Measurements from ENCODE around the gene IKBKE.

IKBKE gene

DNA sequence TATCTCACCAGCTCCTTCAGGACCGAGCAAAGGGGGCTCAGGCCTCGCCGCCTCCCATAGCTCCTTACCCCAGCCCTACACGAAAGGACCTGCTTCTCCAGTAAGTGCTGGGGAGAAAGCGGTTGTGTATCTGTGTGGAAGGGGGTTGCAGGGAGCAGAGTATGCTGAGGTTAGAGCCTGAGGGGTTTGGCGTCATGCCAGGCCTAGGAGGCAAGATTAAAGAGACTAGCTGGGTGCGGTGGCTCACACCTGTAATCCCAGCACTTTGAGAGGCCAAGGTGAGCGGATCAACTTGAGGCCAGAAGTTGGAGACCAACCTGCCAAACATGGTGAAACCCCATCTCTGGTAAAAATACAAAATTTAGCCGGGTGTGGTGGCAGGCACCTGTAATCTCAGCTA is 23.0 kb downstream of the IKBKE start:
- in situ Hi-C loops (cut with MboI; ENCODE audit: low sequenced_read_pairs) = no loop called here

DNA sequence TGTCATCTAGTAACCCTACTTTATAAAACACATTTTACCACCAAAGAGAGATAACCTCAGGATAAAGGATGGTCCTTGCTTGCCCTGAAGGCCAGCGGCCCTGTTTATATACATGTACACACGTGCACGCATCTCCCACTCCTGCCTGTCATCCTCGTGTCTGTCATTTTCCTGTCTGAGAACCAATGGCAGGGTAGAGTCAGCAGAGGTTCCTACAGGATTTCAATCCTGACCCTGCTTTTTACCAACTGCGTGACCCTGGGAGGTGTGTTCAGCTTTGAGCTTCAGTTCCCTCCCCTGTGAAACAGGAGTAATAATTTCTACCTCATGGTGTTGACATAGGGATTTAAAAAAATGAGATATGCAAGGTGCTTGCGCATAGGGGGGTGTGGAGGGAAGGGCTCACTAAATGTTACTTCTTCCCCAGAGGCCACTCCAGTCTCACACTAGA is 24.8 kb downstream of the IKBKE start:
- in situ Hi-C loops (cut with MboI; ENCODE audit: low sequenced_read_pairs) = no loop called here

DNA sequence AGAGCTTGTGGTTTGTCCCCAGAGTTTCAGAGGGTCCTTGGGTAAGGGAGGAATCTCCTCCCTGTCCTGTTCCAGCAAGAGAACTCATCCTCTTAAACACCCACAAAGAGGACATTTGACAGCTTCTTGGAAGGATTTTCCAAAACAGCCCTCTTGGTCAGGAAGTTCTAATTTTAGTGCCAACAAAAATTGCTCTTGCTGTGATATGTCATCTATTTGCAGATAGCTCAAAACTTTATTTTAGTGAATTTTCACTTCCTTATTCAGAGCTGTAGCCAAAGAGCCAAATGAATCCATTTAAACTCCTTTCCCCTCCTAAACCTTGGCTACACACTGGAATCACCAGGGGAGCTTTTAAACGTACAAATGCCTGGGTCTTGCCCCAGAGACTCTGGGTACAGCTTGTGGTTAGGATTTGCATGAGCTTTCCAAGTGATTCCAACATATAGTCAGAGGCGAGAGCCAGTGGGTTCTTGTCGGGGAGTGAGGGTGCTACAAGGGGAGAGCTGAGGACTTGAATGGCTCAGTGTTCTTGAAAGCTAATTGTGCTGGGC is 25.3 kb downstream of the IKBKE start:
- in situ Hi-C loops (cut with MboI; ENCODE audit: low sequenced_read_pairs) = no loop called here

DNA sequence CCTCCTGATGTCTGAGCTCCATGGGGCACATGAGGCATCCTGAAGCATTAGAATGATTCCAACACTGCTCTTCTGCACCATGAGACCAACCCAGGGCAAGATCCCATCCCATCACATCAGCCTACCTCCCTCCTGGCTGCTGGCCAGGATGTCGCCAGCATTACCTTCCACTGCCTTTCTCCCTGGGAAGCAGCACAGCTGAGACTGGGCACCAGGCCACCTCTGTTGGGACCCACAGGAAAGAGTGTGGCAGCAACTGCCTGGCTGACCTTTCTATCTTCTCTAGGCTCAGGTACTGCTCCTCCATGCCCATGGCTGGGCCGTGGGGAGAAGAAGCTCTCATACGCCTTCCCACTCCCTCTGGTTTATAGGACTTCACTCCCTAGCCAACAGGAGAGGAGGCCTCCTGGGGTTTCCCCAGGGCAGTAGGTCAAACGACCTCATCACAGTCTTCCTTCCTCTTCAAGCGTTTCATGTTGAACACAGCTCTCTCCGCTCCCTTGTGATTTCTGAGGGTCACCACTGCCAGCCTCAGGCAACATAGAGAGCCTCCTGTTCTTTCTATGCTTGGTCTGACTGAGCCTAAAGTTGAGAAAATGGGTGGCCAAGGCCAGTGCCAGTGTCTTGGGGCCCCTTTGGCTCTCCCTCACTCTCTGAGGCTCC is 26.0 kb downstream of the IKBKE start:
- in situ Hi-C loops (cut with MboI; ENCODE audit: low sequenced_read_pairs) = no loop called here

DNA sequence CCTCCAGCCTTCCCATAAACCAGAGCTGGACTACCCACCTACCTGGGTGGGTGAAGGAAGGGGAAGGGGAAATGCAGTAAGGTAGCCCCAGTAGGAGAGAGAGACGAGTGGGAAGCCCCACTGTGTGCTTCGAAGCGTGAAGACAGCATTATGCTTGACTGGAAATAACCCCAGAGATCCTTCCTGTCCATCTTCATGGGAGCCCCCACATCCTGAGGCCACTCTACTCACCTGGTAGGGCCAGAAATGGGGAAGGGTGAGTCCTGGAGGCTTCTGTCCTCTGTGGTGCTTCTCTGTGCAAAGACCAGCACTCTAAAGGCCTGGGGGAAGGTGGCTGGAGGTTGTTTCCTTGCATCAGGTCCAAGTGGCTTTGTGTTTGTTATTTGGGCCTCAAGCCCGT is 27.1 kb downstream of the IKBKE start:
- in situ Hi-C loops (cut with MboI; ENCODE audit: low sequenced_read_pairs) = no loop called here

DNA sequence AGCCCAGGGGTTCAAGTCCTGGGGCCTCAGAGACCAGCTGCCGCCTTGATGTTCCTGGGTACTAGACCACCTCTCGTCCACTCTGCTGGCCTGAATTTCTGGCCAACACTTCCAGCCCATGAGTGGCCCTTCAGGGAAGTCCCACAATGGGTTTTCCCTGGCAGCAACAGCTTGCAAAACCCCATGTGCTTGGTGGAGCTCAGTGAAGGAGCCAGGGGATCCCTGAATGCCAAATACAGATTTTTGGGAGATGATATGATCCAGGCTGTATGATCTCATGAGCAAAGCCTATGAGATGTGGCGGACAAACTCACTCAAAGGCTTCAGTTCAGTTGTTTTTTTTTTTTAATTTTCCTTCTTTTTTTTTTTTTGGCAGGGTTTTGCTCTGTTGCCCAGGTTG is 27.5 kb downstream of the IKBKE start:
- in situ Hi-C loops (cut with MboI; ENCODE audit: low sequenced_read_pairs) = no loop called here

DNA sequence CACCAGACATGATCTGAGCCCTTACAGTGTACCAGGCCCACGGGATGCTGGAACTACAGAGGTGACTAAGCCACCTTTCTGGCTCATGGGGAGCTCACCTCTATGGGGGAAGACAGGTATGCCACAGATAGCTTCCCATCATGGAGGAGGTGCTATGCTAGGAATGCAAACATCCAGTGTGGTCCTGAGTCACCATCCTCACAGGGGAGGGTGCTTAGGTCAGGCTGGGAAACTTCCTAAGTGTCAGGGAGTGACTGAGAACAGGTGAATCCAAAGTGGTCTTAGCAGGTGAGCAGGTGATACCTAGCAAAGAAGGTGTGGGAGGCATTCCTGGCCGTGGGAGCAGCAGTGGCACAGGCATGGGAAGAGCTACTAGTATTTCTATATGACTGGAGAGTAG is 28.4 kb downstream of the IKBKE start:
- in situ Hi-C loops (cut with MboI; ENCODE audit: low sequenced_read_pairs) = no loop called here

DNA sequence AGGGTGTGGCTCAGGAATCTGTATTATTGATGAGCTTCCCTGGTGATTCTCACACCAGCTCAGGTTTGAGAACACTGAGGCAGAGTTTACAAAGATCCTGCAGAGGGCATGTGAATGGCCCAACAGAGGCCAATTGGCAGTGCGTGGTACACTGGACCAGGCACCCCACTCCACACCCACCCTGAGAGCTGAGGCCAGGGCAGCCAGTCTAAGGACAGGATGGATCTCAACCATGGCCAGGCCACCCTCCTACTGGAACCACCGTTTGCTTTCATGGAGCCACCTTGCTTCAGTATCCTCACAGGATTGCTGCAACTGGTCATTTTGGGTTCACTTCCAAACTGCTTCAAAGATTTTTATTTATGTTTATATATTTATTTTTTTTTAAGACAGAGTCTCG is 29.8 kb downstream of the IKBKE start:
- in situ Hi-C loops (cut with MboI; ENCODE audit: low sequenced_read_pairs) = no loop called here

DNA sequence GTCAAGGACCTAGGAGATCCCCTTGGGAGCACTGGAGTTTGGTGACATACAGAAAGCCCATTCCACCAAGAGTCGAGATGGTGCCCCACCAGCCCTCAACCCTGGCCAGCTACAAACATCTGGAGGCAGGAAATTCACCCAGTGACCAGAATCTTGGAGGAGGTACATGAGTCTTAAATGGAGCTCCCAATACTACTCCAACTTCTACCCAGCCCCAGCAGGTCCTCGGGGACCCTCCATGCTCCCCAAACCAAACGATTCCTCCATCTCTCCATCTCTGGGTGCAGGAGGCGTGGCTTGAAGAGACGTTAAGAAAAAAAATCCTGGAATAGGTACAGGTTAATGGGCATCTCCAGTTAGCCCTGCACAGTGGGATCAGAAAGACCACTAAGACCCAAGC is 31.6 kb downstream of the IKBKE start:
- in situ Hi-C loops (cut with MboI; ENCODE audit: low sequenced_read_pairs) = no loop called here

DNA sequence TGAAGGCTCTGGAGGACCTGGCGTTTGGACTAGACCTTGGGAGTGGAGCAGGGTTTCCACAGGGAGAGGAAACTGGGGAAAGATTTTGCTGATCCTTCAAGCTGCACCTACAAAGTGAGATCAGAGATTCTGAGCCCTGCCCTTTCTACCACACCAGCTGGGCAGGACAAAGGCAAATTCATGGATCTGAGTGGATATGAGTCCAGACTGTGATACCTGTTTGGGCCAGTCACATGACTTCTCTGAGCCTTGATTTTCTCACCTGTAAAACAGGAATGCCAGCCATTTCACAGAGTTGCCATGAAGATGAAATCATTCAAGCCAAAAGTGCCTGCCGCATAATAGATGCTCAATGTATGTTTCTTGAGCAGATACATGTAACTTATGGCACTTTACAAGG is 32.1 kb downstream of the IKBKE start:
- in situ Hi-C loops (cut with MboI; ENCODE audit: low sequenced_read_pairs) = no loop called here

DNA sequence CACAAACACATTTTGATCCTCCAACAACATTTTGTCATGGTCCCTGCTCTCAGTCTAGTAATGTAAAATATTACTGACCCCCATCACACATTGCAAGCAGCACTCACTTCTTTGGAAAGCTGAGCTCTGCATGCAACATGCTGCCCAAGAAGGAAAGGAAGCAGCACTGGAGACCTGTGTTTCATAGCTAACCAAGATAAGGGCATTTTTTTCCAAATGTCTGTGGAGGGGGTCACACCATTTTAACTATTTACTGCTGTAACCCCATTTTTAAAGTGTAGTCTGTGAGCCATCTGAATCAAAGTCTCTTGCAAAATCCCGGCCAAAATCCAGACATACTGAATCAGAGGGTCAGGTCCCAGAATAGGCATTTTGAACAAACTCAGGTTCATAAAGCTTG is 32.5 kb downstream of the IKBKE start:
- in situ Hi-C loops (cut with MboI; ENCODE audit: low sequenced_read_pairs) = no loop called here

DNA sequence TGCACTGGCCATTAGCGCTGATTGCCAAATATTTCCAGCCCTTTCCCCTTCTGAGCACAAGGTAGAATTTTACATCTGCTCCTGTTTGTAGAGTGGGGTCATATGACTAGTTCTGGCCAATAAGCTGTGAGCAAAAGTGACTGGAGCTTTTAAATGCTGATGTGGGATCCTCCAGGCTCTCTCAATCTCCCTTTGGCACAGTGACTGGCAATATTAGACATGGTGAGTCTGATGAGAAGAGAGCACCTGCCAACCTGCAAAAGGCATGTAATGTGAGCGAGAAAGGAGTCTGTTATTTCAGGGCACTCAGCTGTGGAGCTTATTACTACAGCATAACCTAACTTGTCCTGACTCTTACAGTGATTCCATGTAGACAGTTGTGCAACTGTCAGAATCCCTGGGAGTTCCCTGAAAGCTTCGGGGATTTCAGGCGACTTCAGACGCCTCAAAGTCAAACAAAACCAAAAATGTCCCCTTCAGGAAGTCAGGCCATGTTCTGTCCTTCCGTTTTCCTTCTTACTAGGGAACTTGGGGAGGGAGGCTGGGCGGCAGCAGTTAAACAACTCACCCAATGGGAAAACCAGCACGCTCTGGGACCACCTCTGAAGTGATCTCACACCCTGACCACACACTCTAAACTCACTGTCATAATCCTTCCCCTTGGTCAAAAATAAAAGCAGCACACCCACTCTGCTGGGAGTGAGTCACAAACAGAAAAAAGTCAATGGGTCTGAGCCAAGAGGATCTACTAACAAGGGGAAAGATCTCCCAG is 33.5 kb downstream of the IKBKE start:
- in situ Hi-C loops (cut with MboI; ENCODE audit: low sequenced_read_pairs) = no loop called here

DNA sequence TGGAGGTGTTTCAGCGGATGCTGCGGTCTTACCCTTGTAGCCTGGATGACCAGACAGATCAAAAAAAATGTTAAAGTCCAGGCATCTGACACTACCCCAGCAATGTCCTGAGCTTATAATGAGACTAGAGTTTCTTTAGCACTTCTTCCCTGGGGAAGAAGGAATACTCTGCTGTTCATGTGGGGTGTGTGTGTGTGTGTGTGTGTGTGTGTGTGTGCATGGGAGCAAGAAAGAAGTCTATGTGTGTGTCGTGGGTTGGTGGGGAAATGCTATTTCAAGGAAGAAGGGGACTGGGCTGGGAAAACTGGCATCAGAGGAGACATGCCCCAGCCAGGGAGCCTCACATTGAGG is 34.1 kb downstream of the IKBKE start:
- in situ Hi-C loops (cut with MboI; ENCODE audit: low sequenced_read_pairs) = no loop called here

DNA sequence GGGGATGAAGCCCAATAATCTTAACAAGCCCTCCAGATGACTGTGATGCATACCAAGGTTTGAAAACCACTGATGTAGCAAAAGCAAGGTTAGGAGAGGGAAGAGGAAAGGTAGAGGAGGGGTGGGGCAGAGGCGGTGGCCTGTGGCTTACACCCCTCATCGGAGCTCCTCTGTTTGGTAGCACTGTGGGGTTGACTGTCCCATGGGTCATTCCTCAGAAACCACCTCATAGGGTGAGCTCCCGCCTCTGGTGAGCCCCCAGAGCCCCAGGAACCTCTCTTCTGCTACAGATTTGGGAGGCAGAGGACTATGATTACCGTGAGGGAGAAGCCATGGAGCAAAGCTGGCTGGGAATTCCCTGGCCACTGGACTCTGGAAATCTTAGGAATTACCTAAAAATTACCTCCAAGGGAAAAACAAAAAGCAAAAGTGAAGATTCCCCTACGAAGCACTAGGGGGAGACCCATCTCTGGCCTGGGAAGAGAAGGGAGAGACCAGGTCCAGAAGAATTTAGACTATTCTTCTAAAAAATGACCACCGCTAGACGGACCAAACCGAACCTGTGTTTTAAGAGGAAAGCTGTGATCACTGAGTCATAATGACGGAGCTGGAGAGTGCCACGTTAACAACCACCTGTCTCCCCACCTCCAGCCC is 35.6 kb downstream of the IKBKE start:
- in situ Hi-C loops (cut with MboI; ENCODE audit: low sequenced_read_pairs) = no loop called here

DNA sequence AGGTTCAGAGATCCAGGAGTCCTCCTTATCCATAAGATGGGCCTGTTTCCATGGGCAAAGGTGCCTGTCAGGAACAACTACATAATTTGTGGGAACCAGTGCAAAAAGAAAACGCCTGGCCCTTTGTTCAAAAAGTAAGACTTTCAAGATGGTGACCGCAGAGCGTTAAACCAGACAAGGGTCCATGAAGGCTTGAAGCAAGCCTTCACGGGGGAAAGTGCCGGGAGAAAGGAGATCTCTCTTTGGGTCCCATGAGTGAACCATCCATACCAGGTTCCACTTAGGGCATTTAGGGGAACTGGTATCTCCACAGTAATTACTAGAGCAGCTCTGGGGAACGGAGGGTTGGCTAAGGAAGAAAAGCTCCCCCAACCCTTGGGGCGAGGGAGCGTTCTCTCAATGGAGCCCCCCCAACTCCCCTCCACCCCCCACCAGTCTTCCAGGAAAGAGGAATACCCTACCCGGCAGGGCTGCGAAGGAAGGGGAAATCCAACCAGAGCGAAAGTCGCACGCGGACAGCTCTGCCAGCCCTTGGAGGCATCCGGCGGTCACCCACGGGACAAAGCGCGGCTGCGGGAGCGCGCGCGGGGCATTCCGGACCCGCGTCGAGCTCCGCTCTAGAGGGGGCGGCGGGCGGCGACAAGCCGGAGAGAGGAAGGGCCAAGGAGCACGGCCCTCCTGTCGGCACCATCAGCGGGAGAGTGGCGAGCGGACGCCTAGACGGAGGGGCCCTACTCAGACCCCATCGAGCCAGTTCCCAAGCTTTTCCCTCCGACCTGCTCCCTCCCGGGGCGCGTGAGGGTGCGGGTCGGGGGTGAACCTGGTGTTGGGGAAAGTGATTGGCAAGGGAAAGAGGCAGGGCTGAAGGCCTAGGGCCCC is 36.4 kb downstream of the IKBKE start:
- in situ Hi-C loops (cut with MboI; ENCODE audit: low sequenced_read_pairs) = no loop called here

DNA sequence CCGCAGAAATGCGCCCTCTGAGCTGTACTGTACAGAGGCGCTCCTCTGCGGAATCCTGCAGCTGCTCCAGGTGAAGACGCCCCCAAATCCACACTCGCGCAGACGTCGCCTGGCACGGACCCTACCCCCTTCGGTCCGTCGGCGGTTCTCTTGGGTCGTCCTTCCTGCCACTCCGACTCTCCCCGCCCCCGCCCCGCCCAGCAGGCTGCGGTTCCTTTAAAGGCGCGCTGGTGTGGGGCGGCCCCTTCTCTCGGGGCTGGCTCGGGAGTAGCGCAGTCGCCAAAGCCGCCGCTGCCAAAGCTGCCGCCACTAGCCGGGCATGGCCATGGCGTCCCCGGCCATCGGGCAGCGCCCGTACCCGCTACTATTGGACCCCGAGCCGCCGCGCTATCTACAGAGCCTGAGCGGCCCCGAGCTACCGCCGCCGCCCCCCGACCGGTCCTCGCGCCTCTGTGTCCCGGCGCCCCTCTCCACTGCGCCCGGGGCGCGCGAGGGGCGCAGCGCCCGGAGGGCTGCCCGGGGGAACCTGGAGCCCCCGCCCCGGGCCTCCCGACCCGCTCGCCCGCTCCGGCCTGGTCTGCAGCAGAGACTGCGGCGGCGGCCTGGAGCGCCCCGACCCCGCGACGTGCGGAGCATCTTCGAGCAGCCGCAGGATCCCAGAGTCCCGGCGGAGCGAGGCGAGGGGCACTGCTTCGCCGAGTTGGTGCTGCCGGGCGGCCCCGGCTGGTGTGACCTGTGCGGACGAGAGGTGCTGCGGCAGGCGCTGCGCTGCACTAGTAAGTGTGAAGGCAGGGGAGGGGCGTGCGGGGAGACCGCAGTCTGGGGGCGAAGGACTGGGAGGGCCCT is 37.2 kb downstream of the IKBKE start, which contains the start of gene RASSF5:
RASSF5 (plus strand) TSS at position 248 of the 846 bp plus-strand sequence; CDS start at position 320, 72 bp downstream.
- in situ Hi-C loops (cut with MboI; ENCODE audit: low sequenced_read_pairs) = no loop called here

DNA sequence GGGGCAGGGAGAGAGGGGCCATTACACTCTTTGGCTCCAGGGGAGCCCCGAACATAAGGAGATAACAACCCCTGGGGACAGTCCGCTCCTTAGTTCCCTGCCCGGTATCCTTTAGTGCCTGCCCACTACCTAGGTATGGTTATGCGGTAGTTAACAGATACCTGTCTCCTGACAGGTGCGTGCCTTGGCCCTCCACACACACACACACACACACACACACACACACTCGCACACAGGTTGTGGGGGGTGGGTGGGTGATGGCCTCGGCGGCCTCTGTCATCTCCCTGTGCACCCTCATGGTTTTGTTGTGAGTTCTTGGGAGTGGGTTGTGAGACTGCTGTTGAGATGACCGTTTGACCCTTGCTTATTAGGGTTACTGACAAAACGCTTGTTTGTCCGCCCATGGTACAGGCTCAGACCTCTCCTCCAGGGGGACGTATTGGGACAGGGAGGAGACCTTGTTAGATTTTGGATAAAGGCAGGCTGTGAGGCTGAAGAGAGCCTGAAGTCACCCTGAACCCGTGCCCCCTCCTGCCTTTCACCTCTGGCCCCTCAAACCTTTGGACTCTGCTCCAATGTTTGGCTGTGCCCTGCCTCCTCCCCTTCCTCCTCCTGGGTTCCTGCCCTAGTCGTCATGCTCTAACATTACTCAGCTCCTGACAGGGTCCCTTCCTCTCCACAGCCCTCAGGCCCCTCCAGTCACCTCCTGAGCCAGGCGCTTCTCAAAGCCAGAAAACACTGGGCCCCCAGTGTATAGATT is 38.0 kb downstream of the IKBKE start:
- in situ Hi-C loops (cut with MboI; ENCODE audit: low sequenced_read_pairs) = no loop called here

DNA sequence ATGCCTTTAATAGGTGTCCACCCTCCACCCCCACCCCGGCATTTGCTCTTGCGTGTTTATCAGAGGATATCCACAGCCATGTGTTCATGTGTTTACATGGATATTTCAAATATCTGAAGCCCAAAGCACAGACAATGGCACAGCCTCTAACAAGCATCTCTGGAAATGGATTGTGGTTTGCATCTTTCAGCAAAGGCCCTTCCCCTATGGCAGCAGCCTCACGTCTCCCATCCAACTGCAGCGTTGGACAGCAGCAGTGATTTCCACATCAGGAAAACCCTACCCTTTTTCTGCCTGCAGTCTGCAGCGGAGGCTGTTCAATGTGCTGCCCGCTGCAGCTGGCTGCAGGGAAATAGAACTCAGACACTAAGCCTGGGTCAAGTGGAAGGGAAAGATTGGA is 38.7 kb downstream of the IKBKE start:
- in situ Hi-C loops (cut with MboI; ENCODE audit: low sequenced_read_pairs) = no loop called here

DNA sequence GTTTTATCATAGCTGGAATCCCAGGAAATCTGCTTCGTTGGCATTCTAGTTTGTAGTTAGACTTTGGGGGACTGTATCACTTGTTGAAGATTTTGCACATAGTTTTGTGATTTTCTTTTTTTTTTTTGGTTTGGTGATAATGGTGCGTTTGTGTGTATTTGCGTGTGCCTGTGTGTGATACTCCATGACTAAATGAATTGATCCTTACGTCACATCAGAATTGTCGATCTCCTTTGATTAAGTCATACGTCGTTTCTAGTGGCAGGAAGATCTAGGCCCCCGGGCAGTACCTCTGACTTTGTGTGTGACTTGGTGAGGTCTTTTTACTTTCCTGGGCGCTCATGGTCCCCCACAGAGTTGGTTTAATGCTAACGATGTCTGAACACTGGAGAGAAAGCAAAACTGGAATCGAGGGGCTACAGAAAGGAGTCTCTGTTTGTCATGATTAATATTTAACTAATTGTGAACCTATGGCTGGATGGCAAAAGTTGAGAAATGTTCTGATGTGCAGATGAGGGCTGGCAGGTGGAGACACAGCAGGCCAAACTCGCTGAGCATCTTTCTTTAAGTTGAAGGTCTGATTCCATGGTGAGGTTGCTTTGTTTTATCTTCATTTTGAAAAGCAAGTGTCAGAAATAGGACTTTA is 39.5 kb downstream of the IKBKE start:
- in situ Hi-C loops (cut with MboI; ENCODE audit: low sequenced_read_pairs) = no loop called here

Measured in HL-60/S4 treated with retinoic acid at 250 ng/mL for 4 days and 3 days (cell line).